HCT116 (cell line): ENCODE results near the gene ACVR1. TPM values are rescaled to one million over a fixed set of nuclear protein-coding genes. Genes with fewer than 3 reads are reported as not detected.

ENCODE experiments used
- ATAC-seq: fragments of 200-7000 bp; cut with Tn5 transposase; 2 replicates; pipeline ENCODE4 v1.9.1; 2020; ENCODE audit warnings: mild to moderate bottlenecking, moderate library complexity
- BruUV-seq: library from RNA; stranded (reverse); fragments of 400-500 nt; replicated peaks from 2 replicates; lab custom pipeline; 2021; lab: Mats Ljungman, UMichigan
- CTCF ChIA-PET: fragments of 300-600 bp; sonication (Branson Sonifier 250); formaldehyde crosslinking; loops from one replicate; lab custom pipeline; 2021; ENCODE audit warnings: antibody characterized with exemption; lab: Charles Lee
- POLR2A ChIA-PET: fragments of 300-600, 350-600 bp; sonication (Branson Sonifier 250); formaldehyde crosslinking; loops from one replicate; lab custom pipeline; 2021; ENCODE audit warnings: antibody characterized with exemption; lab: Charles Lee
- RAD21 ChIA-PET, 2 experiments: fragments of 300-600 bp; sonication (Branson Sonifier 250); formaldehyde crosslinking; loops; one replicate each; lab custom pipeline; 2023; ENCODE audit warnings: low total read pairs in 2 of 2; ENCODE audit not compliant: uncharacterized antibody in 2 of 2, unreplicated experiment in 2 of 2, low non-redundant PET in 1 of 2; lab: Charles Lee
- DNase-seq: peaks from one replicate; pipeline ENCODE4 v3.0.0-alpha.2; 2010; ENCODE audit warnings: low read depth, low spot score
- H2AFZ ChIP-seq: fragments of 200-600 bp; shearing (Covaris generic), sonication (generic); 2 replicates; pipeline ENCODE4 v1.6.1; 2017; ENCODE audit warnings: low read depth, mixed run types, mixed read lengths, antibody characterized with exemption, low read length; ENCODE audit not compliant: poor library complexity, severe bottlenecking
- H3K27ac ChIP-seq: 2 replicates; pipeline ENCODE4 v1.5.1; 2012; ENCODE audit warnings: low read depth, low read length
- H3K27me3 ChIP-seq: fragments of 200-600 bp; sonication (generic); 2 replicates; pipeline ENCODE4 v1.6.1; 2016; ENCODE audit warnings: mixed run types, low read length, mixed read lengths; ENCODE audit not compliant: insufficient read depth
- H3K36me3 ChIP-seq, 2 experiments: fragments of 200-500 bp in 1 of 2; fragments of 200-600 bp in 1 of 2; sonication (Bioruptor generic) in 1 of 2; sonication (generic) in 1 of 2; 2 replicates each; pipeline versions ENCODE4 v1.5.1 to v1.6.1; 2014 to 2016; ENCODE audit warnings: low read length in 2 of 2, inconsistent platforms in 1 of 2, mixed read lengths in 1 of 2, mixed run types in 1 of 2; ENCODE audit not compliant: insufficient read depth in 2 of 2, control insufficient read depth in 1 of 2
- H3K4me1 ChIP-seq, 2 experiments: fragments of 200-600 bp in 1 of 2; sonication (generic) in 1 of 2; 2 replicates each; pipeline versions ENCODE4 v1.5.1 to v1.6.1; 2012 to 2017; ENCODE audit warnings: low read length in 2 of 2, inconsistent platforms in 1 of 2, mild to moderate bottlenecking in 1 of 2, mixed read lengths in 1 of 2, mixed run types in 1 of 2, moderate library complexity in 1 of 2; ENCODE audit not compliant: insufficient read depth in 2 of 2, control insufficient read depth in 1 of 2
- H3K4me2 ChIP-seq: fragments of 200-600 bp; sonication (generic); 2 replicates; pipeline ENCODE4 v1.6.1; 2017; ENCODE audit warnings: mixed run types, low read length, mixed read lengths
- H3K4me3 ChIP-seq, 2 experiments: fragments of 200-600 bp in 1 of 2; sonication (generic) in 1 of 2; replicated peaks in 1 of 2; 2 replicates each; pipeline ENCODE4 v1.5.1; 2011 to 2016; ENCODE audit warnings: low read length in 2 of 2, control low read depth in 1 of 2, low read depth in 1 of 2, mild to moderate bottlenecking in 1 of 2, mixed read lengths in 1 of 2, mixed run types in 1 of 2
- H3K79me2 ChIP-seq: fragments of 200-600 bp; sonication (generic); 2 replicates; pipeline ENCODE4 v1.6.1; 2017; ENCODE audit warnings: mild to moderate bottlenecking, mixed run types, low read length, moderate library complexity, mixed read lengths; ENCODE audit not compliant: insufficient read depth
- H3K9ac ChIP-seq: fragments of 200-600 bp; sonication (generic); 2 replicates; pipeline ENCODE4 v1.6.1; 2016; ENCODE audit warnings: low read length, mixed read lengths
- H3K9me2 ChIP-seq: fragments of 200-600 bp; sonication (generic), shearing (Covaris generic); 2 replicates; pipeline ENCODE4 v1.6.1; 2017; ENCODE audit warnings: mixed run types, mild to moderate bottlenecking, moderate library complexity; ENCODE audit not compliant: insufficient read depth
- H3K9me3 ChIP-seq, 2 experiments: fragments of 200-500 bp in 1 of 2; fragments of 200-600 bp in 1 of 2; sonication (Bioruptor generic) in 1 of 2; sonication (generic) in 1 of 2; 2 replicates each; pipeline ENCODE4 v1.6.1; 2014 to 2017; ENCODE audit warnings: low read length in 2 of 2, mixed read lengths in 2 of 2, inconsistent platforms in 1 of 2, low read depth in 1 of 2, mild to moderate bottlenecking in 1 of 2, mixed run types in 1 of 2, moderate library complexity in 1 of 2; ENCODE audit not compliant: control insufficient read depth in 1 of 2, insufficient read depth in 1 of 2
- H4K20me1 ChIP-seq: fragments of 200-600 bp; sonication (generic), shearing (Covaris generic); 2 replicates; pipeline ENCODE4 v1.6.1; 2017; ENCODE audit warnings: mixed run types, mild to moderate bottlenecking, moderate library complexity; ENCODE audit not compliant: insufficient read depth
- CBX3 ChIP-seq: IDR thresholded peaks from 2 replicates; pipeline ENCODE4 v1.6.1; 2012; ENCODE audit warnings: low read depth
- CEBPB ChIP-seq: IDR thresholded peaks from 2 replicates; pipeline ENCODE4 v1.6.1; 2012; ENCODE audit warnings: low read depth
- EGR1 ChIP-seq: IDR thresholded peaks from 2 replicates; pipeline ENCODE4 v1.6.1; 2012; ENCODE audit warnings: low read depth
- ELF1 ChIP-seq: IDR thresholded peaks from 2 replicates; pipeline ENCODE4 v1.6.1; 2012; ENCODE audit warnings: low read depth, borderline replicate concordance
- EZH2 ChIP-seq: fragments of 200-600 bp; sonication (generic); IDR thresholded peaks from 2 replicates; pipeline ENCODE4 v1.6.1; 2017; ENCODE audit warnings: antibody characterized with exemption, mixed run types
- EZH2phosphoT487 ChIP-seq: fragments of 200-600 bp; IDR thresholded peaks from 2 replicates; pipeline ENCODE4 v1.6.1; 2018; ENCODE audit warnings: antibody characterized with exemption, borderline replicate concordance
- JUND ChIP-seq: IDR thresholded peaks from 2 replicates; pipeline ENCODE4 v1.6.1; 2012
- POLR2A ChIP-seq: IDR thresholded peaks from 2 replicates; pipeline ENCODE4 v1.7.0; 2011; ENCODE audit warnings: borderline replicate concordance; ENCODE audit not compliant: insufficient read depth, insufficient read length; ENCODE audit errors: extremely low read depth
- POLR2AphosphoS5 ChIP-seq: IDR thresholded peaks from 2 replicates; pipeline ENCODE4 v1.6.1; 2011; ENCODE audit warnings: mild to moderate bottlenecking, low read depth, low read length, moderate library complexity
- SIN3A ChIP-seq: IDR thresholded peaks from 2 replicates; pipeline ENCODE4 v1.6.1; 2012; ENCODE audit warnings: low read depth
- SP1 ChIP-seq: IDR thresholded peaks from 2 replicates; pipeline ENCODE4 v1.6.1; 2012; ENCODE audit warnings: low read depth
- SRF ChIP-seq: IDR thresholded peaks from 2 replicates; pipeline ENCODE4 v1.6.1; 2012; ENCODE audit warnings: low read depth
- ZFX ChIP-seq: fragments of 450-650 bp; IDR thresholded peaks from 2 replicates; pipeline ENCODE4 v1.6.1; 2017
- ZNF274 ChIP-seq: fragments of 200-500 bp; sonication (Bioruptor generic); IDR thresholded peaks from 2 replicates; pipeline ENCODE4 v1.6.1; 2014; ENCODE audit warnings: mild to moderate bottlenecking, low read depth, low read length, inconsistent platforms
- intact Hi-C: fragments of 100-400 bp; cut with micrococcal nuclease; formaldehyde crosslinking; loops from 2 replicates; pipeline ENCODE4 v1.10.0; 2022
- total RNA-seq: library from RNA; stranded (reverse); gene quantifications from one replicate; pipeline ENCODE4 v1.2.1, GENCODE V29; 2021; ENCODE audit not compliant: unreplicated experiment
- TF ChIP-seq, protein P1 (sequence below): IDR thresholded peaks from 2 replicates; pipeline ENCODE4 v1.6.1; 2012; ENCODE audit warnings: low read depth

Gene ACVR1
- total RNA-seq, 1 experiment from 2014 or later, result 16.9 TPM

DNA sequence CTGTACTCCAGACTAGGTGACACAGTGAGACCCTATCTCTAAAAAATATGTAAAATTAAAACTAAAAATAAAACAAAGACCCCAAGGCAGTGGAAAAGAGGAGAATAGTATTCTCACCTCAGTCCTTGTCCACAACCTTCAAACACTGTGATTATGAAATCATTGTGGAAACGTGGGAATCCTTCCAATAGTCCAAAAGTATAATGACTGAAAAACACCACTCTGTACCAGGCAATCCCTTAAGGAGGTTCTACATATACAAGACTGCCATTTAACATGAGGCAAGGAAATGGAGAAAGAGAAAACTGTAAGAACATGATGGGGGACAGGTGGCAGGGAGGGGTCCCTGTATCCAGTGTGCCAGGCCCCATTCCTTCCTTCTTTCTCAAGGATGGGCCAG is 66.1 kb downstream of the ACVR1 start:
- H3K36me3 ChIP-seq, result no peaks in the 10 kb centered on the region
- H3K9me2 ChIP-seq, result no peaks in the 10 kb centered on the region
- ChIA-PET RAD21 (no interaction called here), CTCF (no interaction called here), POLR2A (no interaction called here)
- no peak overlapping the region for H3K9ac ChIP-seq
- TF ChIP-seq ZFX (no peak), JUND (no peak), CEBPB (no peak), ELF1 (no peak), SIN3A (no peak), SP1 (no peak), POLR2A (no peak), ZNF274 (no peak)
- no peaks in the 10 kb centered on the region for H3K9me3 ChIP-seq
- no peaks in the 10 kb centered on the region for H3K4me1 ChIP-seq
- intact Hi-C loops, result no loop called here
- no peak overlapping the region for H2AFZ ChIP-seq
- H3K4me3 ChIP-seq, result no peak overlapping the region
- no peak for DNase-seq
- no peaks in the 10 kb centered on the region; the same call in 1 of the 2 replicates for H4K20me1 ChIP-seq
- no peak overlapping the region for H3K27ac ChIP-seq
- no TSS peak for BruUV-seq
- no peaks in the 10 kb centered on the region for H3K27me3 ChIP-seq
- ATAC-seq, result no peak
- no peak overlapping the region for H3K4me2 ChIP-seq
- no peaks in the 10 kb centered on the region for H3K79me2 ChIP-seq

DNA sequence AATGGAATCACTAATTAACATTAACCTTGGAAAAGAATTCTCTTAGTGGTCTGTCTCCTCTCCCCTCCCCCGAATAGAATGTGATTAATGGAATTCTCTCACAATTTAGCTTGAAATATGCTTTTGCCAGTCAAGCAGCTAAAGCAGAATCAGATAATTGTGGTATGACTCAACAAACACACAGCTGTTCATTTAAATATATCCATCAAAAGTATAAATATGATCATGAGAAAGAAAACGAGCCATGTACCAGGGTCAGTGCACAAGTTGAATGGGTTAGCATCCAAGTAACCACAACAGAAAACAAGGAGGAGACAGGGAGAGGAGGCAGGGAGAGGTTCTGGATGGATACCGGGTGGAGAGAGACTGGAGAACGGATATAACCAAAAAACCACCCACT is 66.9 kb downstream of the ACVR1 start:
- no peak for ATAC-seq
- DNase-seq, result no peak
- no peaks in the 10 kb centered on the region for H3K36me3 ChIP-seq
- ChIA-PET POLR2A (no interaction called here), CTCF (no interaction called here), RAD21 (no interaction called here)
- intact Hi-C loops, result no loop called here
- no peak overlapping the region for H3K4me2 ChIP-seq
- no peak overlapping the region for H3K4me3 ChIP-seq
- no peak overlapping the region for H2AFZ ChIP-seq
- no peaks in the 10 kb centered on the region for H3K79me2 ChIP-seq
- no peaks in the 10 kb centered on the region for H3K9me2 ChIP-seq
- no peaks in the 10 kb centered on the region for H3K4me1 ChIP-seq
- H4K20me1 ChIP-seq, result no peaks in the 10 kb centered on the region; the same call in 1 of the 2 replicates
- BruUV-seq, result no TSS peak
- H3K9ac ChIP-seq, result no peak overlapping the region
- H3K9me3 ChIP-seq, result no peaks in the 10 kb centered on the region
- no peak for TF ChIP-seq ZNF274
- no peak for TF ChIP-seq SRF
- no peak for TF ChIP-seq EZH2phosphoT487
- no peak for TF ChIP-seq EGR1
- no peak for TF ChIP-seq EZH2
- TF ChIP-seq POLR2AphosphoS5, result no peak
- TF ChIP-seq, protein P1, sequence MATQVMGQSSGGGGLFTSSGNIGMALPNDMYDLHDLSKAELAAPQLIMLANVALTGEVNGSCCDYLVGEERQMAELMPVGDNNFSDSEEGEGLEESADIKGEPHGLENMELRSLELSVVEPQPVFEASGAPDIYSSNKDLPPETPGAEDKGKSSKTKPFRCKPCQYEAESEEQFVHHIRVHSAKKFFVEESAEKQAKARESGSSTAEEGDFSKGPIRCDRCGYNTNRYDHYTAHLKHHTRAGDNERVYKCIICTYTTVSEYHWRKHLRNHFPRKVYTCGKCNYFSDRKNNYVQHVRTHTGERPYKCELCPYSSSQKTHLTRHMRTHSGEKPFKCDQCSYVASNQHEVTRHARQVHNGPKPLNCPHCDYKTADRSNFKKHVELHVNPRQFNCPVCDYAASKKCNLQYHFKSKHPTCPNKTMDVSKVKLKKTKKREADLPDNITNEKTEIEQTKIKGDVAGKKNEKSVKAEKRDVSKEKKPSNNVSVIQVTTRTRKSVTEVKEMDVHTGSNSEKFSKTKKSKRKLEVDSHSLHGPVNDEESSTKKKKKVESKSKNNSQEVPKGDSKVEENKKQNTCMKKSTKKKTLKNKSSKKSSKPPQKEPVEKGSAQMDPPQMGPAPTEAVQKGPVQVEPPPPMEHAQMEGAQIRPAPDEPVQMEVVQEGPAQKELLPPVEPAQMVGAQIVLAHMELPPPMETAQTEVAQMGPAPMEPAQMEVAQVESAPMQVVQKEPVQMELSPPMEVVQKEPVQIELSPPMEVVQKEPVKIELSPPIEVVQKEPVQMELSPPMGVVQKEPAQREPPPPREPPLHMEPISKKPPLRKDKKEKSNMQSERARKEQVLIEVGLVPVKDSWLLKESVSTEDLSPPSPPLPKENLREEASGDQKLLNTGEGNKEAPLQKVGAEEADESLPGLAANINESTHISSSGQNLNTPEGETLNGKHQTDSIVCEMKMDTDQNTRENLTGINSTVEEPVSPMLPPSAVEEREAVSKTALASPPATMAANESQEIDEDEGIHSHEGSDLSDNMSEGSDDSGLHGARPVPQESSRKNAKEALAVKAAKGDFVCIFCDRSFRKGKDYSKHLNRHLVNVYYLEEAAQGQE, result no peak
- no peak for TF ChIP-seq CBX3
- no peak for TF ChIP-seq ELF1
- no peak for TF ChIP-seq JUND
- no peak for TF ChIP-seq SIN3A
- TF ChIP-seq CEBPB, result no peak
- H3K27me3 ChIP-seq, result no peaks in the 10 kb centered on the region
- no peak overlapping the region for H3K27ac ChIP-seq
